Measurements from ENCODE around the gene IFNAR2.

GRCh38 chr21:33238565-33239255 is 9.0 kb downstream of the IFNAR2 start:
- TF ChIP-seq, protein P1, sequence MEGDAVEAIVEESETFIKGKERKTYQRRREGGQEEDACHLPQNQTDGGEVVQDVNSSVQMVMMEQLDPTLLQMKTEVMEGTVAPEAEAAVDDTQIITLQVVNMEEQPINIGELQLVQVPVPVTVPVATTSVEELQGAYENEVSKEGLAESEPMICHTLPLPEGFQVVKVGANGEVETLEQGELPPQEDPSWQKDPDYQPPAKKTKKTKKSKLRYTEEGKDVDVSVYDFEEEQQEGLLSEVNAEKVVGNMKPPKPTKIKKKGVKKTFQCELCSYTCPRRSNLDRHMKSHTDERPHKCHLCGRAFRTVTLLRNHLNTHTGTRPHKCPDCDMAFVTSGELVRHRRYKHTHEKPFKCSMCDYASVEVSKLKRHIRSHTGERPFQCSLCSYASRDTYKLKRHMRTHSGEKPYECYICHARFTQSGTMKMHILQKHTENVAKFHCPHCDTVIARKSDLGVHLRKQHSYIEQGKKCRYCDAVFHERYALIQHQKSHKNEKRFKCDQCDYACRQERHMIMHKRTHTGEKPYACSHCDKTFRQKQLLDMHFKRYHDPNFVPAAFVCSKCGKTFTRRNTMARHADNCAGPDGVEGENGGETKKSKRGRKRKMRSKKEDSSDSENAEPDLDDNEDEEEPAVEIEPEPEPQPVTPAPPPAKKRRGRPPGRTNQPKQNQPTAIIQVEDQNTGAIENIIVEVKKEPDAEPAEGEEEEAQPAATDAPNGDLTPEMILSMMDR (conservative IDR thresholded peaks at IDR 0.05; ENCODE audit: low read length): no peak
- no peak for TF ChIP-seq EZH2phosphoT487 (IDR thresholded peaks at IDR 0.05; ENCODE audit: borderline replicate concordance, low read depth, low read length)

Measured in OCI-LY7 (cell line).